HuH-7 (cell line): ENCODE measurements around the gene LUC7L3.
A peak's percentile ranks its signal among the peaks of the same experiment; 100 is the strongest.

ENCODE experiments used
- DNase-seq: peaks from one replicate; pipeline ENCODE4 v3.0.0; 2011; ENCODE audit warnings: low spot score

LUC7L3 gene

GRCh38 chr17:50685691-50686493 lies 33.5 kb upstream of the LUC7L3 start:
- DNase-seq: no peak

GRCh38 chr17:50686494-50687199 lies 32.8 kb upstream of the LUC7L3 start:
- peak; percentile 80 for DNase-seq

GRCh38 chr17:50687200-50688066 lies 32.0 kb upstream of the LUC7L3 start:
- no peak for DNase-seq

DNA sequence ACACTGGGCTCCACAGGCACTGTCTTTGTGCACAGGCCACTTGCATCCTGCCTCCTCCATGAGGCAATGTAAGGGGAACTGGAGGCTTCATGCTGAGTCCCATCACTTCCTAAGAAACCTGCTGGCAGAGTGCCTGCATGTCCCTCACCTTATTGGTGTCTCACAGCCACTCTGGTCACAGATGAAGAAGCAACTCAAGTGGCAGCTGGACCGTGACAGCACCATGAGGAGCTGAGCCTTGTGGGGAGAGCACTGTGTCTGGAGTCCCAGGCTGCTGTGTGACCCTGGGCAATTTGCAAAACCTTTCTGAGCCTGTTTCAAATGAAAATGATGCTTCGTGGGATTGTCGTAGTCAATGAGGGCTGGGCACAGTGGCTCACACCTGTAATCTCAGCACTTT lies 31.2 kb upstream of the LUC7L3 start:
- no peak for DNase-seq

DNA sequence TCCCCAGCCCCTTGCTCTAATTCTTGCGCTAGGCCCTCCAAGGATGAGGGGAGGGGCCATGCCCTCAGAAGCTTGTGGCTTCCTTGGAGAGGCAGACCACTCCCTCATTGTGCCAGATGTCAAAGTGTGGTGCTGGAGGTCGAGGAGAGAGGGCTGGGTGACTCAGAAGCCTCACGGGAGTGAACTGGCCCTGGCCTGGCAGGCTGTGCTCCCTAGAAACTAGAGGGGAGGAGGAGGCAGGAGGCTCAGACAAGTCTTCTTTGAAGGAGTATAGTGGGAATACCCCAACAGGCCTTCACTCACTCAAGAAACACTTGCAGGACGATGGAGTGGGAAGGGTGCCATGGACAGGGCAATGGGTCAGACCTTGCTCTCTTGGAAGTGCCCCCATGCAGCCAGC lies 30.2 kb upstream of the LUC7L3 start:
- no peak for DNase-seq

- no peak for DNase-seq
Measured at GRCh38 chr17:50689956-50690886, 29.2 kb upstream of the LUC7L3 start.

DNA sequence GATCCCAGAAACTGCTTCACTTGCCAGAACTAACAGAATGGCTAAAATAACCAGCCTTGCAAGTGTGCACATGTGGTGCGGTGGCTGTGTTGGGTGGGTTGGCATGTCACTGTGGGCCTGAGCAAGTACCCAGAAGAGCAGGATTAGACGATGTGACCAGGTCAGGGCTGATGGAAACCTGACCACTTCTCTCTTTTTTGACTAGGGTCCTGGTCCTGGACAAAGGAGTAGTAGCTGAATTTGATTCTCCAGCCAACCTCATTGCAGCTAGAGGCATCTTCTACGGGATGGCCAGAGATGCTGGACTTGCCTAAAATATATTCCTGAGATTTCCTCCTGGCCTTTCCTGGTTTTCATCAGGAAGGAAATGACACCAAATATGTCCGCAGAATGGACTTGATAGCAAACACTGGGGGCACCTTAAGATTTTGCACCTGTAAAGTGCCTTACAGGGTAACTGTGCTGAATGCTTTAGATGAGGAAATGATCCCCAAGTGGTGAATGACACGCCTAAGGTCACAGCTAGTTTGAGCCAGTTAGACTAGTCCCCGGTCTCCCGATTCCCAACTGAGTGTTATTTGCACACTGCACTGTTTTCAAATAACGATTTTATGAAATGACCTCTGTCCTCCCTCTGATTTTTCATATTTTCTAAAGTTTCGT lies 28.4 kb upstream of the LUC7L3 start:
- no peak for DNase-seq

GRCh38 chr17:50691550-50692447 lies 27.6 kb upstream of the LUC7L3 start:
- no peak for DNase-seq

GRCh38 chr17:50692448-50693035 lies 26.9 kb upstream of the LUC7L3 start:
- no peak for DNase-seq

DNA sequence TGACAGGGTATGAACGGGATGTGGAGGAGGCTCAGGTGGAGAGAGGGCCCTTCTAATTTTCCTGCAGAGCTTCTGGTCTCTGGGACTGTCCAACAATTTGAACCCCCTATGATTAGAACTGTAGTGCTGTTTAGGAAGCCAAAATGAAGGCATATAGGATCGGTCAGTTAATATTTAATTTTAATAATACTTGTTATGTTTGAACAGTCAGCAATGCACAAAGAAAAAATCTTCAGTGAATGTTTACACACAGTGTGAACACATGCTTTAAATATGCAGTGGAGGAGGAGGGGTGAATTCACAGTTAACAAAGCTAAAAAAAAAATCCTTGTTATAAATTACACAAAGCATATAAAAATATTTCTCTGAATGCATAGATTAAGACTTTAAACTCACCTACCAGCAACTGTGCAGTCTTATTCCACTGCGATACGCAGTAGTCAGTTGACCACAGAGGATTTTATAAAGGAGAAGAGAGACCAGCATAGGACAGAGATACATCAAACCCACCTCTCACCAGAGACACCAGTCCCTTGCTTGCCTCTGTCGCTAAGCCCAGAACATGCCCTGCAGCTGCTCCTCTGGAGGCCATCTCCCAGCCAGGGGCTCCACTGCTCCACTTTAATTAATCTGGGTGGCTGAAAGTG lies 26.2 kb upstream of the LUC7L3 start:
- DNase-seq: no peak

GRCh38 chr17:50696365-50696879 lies 23.0 kb upstream of the LUC7L3 start:
- DNase-seq: no peak

DNA sequence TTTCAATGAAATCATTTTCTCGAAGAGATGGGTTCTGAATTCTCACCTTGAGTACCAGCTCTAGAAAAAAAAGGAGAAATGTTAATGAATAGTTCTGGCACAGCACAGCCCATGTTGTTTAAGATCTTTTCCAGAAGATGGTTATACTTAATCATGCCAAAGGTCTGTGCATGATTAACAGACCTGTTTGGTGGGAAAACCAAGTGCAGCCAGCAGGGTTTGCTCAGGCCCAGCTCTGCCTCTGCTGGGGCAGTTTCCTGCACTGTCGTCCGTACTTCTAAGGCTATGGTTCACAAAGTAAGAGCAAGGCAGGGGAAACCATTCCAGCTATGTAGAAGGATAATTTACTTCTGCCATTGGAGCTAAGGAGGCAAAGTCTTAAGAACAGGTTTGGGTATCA lies 22.3 kb upstream of the LUC7L3 start:
- DNase-seq: no peak

DNA sequence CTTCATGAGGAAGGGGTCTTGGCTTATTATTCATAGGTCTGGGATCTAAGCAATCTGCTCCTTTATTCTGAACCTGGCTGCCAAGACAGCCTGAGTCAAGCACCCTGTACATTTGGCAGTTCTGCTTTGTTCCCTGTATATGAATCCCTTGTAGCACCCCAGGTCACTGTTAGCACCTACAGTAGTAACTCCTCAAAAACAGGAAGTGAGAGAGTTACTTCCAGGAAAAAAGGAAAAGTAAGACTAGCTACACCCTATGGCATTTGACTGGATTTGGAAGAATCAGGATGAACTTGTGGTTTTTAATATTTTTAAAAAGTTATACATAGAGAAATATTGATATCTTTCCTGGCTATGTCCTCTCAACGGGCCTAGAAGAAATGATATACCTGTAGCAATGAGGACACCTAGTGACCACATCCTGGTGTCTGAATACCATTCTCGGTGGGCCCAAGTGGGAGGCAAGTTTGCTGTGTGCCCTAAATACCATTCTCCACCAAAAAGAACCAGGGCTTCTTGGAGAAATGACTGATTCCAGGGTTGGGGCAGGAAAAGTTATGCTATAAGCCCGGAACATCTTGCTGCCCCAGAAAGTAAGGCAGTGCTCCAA lies 21.6 kb upstream of the LUC7L3 start:
- DNase-seq: no peak

DNA sequence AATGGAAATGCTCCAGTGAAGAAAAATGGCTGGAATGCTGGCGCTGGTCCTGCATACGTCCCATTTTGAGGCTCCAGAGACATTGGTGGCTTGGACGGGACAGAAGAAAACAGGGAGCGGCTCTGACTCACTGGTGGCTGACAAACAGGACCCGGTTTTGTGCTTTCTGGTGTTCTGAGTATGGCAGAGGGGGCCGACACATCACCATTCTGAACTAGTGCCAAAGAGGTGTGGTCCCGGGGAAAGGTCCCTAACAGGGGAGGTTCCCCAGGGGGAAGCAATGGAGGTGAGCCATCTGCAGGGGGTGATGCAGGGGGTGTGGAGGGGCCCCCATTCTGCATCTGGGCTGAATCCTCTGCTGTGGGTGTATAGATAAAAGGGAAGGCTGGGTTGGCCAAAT lies 20.0 kb upstream of the LUC7L3 start:
- no peak for DNase-seq

DNA sequence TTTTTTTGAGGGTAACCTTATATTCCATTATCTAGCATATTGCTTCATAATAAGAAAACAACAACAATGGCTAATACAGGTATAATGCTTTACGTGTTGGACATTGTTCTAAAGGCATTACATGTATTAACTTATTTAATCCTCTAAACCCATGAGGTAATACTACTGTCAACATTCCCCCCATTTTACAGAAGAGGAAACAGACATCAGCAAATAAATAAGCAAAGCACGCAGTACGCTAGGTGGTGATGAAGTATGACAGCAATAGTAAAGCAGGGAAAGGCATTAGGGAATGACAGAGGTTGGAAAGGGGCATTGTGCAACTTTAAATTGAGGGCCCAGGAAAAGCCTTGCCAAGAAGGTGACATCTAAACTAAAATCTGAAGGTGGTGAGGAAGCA lies 16.2 kb upstream of the LUC7L3 start:
- DNase-seq: no peak

GRCh38 chr17:50707289-50708049 lies 11.9 kb upstream of the LUC7L3 start, which contains the start of gene ANKRD40:
ANKRD40 (minus strand) TSS chr17:50707914; CDS start chr17:50707654, 260 bp downstream.
- peak; percentile 70 for DNase-seq
